ENCODE results near the gene RALGPS2. TPM values are rescaled to one million over a fixed set of nuclear protein-coding genes. Genes with fewer than 3 reads are reported as not detected.

The RALGPS2 gene
- total RNA-seq, 1 donor: 74.7 TPM

DNA sequence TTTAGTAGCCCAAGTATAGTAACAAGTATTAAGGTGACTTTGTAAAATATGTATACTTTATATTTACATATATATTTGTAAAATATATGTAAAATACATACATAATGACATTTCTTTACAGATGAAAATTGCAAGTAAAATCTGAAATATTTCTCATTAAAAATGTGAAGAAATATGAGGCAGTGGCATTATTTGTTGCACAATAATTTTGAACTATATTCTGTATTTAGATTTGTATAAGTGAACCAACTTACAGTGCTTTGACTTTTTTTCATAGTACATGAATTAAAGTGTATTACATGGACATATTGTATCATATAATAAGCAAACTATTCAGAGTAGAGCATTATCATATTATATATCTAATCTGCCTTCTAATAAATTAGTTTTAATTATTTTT lies 85.5 kb downstream of the RALGPS2 start:
- DNase-seq (ENCODE audit: low read depth): no peak
- H3K4me3 ChIP-seq (ENCODE audit: low read depth, low read length): no peak overlapping the region
- TF ChIP-seq, protein P1, sequence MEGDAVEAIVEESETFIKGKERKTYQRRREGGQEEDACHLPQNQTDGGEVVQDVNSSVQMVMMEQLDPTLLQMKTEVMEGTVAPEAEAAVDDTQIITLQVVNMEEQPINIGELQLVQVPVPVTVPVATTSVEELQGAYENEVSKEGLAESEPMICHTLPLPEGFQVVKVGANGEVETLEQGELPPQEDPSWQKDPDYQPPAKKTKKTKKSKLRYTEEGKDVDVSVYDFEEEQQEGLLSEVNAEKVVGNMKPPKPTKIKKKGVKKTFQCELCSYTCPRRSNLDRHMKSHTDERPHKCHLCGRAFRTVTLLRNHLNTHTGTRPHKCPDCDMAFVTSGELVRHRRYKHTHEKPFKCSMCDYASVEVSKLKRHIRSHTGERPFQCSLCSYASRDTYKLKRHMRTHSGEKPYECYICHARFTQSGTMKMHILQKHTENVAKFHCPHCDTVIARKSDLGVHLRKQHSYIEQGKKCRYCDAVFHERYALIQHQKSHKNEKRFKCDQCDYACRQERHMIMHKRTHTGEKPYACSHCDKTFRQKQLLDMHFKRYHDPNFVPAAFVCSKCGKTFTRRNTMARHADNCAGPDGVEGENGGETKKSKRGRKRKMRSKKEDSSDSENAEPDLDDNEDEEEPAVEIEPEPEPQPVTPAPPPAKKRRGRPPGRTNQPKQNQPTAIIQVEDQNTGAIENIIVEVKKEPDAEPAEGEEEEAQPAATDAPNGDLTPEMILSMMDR (IDR thresholded peaks at IDR 0.05; ENCODE audit: insufficient read depth, low read length): no peak

DNA sequence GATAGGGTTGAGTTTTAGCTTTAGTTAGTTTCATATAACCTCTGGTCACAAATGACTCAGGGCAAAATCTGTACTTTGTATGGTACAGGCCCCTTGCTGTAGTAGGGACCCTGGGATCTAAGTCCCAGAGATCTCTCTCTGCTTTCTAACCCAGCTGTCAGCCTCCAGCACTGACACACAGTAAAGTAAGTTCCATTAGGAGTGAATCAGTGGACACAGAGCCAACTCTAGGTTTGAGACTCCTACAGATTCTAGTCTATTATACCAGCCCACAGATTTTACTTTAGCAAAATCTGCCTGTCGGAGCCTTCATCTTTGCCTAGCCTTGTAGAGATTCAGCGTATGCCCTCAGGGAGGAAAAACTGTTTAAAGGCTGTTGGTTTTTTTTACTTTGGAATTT lies 93.4 kb downstream of the RALGPS2 start:
- H3K4me3 ChIP-seq (ENCODE audit: low read depth, low read length): no peak overlapping the region
- peak; percentile 48 for DNase-seq (ENCODE audit: low read depth)
- TF ChIP-seq, protein P1 (IDR thresholded peaks at IDR 0.05; ENCODE audit: insufficient read depth, low read length): no peak

DNA sequence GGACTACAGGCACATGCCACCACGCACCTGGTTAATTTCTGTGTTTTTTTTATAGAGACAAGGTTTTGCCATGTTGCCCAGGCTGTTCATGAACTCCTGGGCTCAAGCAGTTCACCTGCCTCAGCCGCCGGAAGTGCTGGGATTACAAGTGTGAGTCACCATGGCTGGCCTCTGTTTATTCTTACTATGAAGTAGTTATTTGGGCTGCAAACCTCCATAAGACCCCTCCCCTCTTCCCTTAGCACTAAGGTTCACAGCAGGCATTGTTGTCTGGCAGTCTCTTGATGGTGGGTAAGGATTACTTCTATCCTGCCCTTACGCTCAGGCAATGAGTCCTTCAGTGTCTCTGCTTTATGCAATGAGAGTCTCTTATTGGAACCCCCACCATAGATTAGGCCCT lies 94.1 kb downstream of the RALGPS2 start:
- H3K4me3 ChIP-seq (ENCODE audit: low read depth, low read length): no peak overlapping the region
- DNase-seq (ENCODE audit: low read depth): no peak
- TF ChIP-seq, protein P1 (IDR thresholded peaks at IDR 0.05; ENCODE audit: insufficient read depth, low read length): no peak

DNA sequence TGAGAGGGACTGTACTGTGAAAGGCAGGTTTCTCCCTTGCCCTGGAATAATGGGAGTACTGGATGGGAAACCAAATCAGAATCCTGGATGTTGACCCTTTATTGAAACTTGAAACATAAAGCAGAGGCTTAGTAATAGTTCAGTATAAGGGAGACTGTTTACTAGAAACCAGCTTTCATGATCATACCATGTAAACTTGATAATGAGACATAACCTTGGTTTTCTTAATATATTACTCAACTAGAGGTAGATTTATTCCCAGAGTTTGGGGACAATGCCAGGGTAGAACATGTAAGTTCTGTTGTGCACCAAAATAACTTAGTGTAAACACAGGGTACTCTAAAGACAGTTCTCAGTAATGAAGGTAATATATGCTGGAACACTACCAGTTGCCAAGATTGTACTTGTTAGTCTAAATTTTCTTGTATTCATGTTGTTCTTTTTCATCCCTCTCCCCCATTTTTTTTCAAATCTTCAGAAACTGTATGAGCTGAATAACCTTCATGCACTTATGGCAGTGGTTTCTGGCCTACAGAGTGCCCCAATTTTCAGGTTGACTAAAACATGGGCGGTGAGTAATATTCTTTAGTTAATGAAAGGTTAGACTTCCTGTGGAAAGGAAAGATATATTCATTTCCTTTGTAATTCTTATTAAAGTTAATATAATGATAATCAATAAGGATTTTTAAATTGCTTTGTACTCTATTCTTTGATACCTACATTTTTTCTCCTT lies 96.3 kb downstream of the RALGPS2 start:
- no peak overlapping the region for H3K4me3 ChIP-seq (ENCODE audit: low read depth, low read length)
- TF ChIP-seq, protein P1 (IDR thresholded peaks at IDR 0.05; ENCODE audit: insufficient read depth, low read length): no peak
- no peak for DNase-seq (ENCODE audit: low read depth)

DNA sequence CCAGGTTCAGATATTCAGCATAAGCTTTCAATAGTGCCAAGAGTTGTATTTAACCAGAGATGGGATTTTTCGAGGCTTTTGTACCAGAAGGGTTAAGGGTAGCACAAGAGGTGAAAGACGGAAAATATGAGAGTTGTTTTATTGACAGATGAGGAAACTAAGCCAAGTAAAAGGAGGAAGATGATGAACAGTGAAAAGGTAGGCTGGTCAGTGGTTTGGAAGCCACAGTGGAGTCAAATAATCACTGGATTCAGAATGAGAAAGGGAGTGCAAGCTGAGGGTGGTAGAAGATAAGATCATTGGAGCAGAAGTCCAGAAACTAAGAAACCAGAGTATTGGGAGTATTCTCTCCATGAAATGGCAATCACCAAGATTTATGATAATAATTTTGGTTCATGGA lies 100.1 kb downstream of the RALGPS2 start:
- no peak overlapping the region for H3K4me3 ChIP-seq (ENCODE audit: low read depth, low read length)
- TF ChIP-seq, protein P1 (IDR thresholded peaks at IDR 0.05; ENCODE audit: insufficient read depth, low read length): no peak
- DNase-seq (ENCODE audit: low read depth): no peak

DNA sequence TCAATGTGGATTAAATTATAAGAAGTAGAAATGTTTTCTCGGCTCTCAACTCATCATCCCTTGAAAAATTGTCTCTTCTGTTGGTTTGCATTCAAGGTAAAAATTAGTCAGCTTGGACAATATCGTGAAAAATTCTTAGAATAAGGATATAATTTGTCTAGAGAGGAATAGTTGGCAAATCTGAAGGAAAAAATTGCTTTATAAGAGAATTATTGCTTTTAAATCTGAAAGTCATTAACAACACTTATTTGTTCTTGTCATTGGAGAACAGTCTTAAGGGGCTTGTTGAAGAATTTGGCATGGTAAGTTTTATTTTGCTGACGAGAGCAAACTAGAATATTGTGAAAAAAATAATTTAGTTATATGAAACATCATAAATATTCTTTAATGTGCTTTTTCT lies 119.4 kb downstream of the RALGPS2 start:
- no peak overlapping the region for H3K4me3 ChIP-seq (ENCODE audit: low read depth, low read length)
- TF ChIP-seq, protein P1 (IDR thresholded peaks at IDR 0.05; ENCODE audit: insufficient read depth, low read length): no peak
- no peak for DNase-seq (ENCODE audit: low read depth)

DNA sequence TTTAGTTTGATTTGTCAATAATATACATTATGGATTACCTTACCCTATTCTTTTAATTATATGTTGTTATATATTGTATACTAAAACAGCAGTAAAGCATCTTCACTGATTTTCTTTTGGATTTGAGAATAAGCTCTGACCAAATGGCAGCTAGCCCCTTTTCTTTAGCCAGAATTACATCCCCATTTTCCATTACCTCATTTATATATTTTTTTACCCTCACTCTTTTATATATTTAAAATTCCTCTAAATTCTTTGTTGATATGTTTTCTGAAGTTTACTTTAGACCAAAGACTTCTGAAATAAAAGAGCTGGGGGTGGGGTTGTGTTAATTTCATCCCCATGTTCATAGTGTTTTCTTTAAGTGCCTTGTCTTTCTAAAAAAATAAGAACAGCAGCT lies 121.3 kb downstream of the RALGPS2 start:
- TF ChIP-seq, protein P1 (IDR thresholded peaks at IDR 0.05; ENCODE audit: insufficient read depth, low read length): no peak
- DNase-seq (ENCODE audit: low read depth): no peak
- no peak overlapping the region for H3K4me3 ChIP-seq (ENCODE audit: low read depth, low read length)
